GM12878 (cell line): ENCODE data around the gene PPP6R2.

Experiments
- BCLAF1 ChIP-seq: fragments of 450-650 bp; IDR thresholded peaks from 2 replicates; pipeline ENCODE4 v1.6.1; 2017; ENCODE audit warnings: antibody characterized with exemption, mild to moderate bottlenecking, moderate library complexity
- CBX5 ChIP-seq: sonication (generic); IDR thresholded peaks from 2 replicates; pipeline ENCODE4 v1.6.1; 2016; ENCODE audit warnings: low read depth, moderate library complexity, mild to moderate bottlenecking, inconsistent platforms
- EP300 ChIP-seq, 2 experiments: fragments of 150-350 bp in 1 of 2; IDR thresholded peaks; 2 replicates each; pipeline ENCODE4 v1.6.1; 2011 to 2012; ENCODE audit warnings: low read depth in 2 of 2, low read length in 2 of 2, borderline replicate concordance in 1 of 2, improper control_type of control experiment in 1 of 2, inconsistent platforms in 1 of 2; ENCODE audit not compliant: control insufficient read depth in 1 of 2
- RB1 ChIP-seq: fragments of 450-650 bp; formaldehyde crosslinking; IDR thresholded peaks from 2 replicates; pipeline ENCODE4 v1.6.1; 2017; ENCODE audit warnings: mild to moderate bottlenecking, borderline replicate concordance
- SP1 ChIP-seq: IDR thresholded peaks from one replicate; pipeline ENCODE4 v1.6.1; 2011; ENCODE audit warnings: low read depth, low read length
- TAF1 ChIP-seq: IDR thresholded peaks from 2 replicates; pipeline ENCODE4 v1.6.1; 2011; ENCODE audit warnings: mild to moderate bottlenecking, low read depth, low read length, borderline replicate concordance
- TCF12 ChIP-seq: IDR thresholded peaks from 2 replicates; pipeline ENCODE4 v1.6.1; 2011; ENCODE audit warnings: low read depth, mild to moderate bottlenecking, low read length
- TCF7 ChIP-seq: IDR thresholded peaks from 2 replicates; pipeline ENCODE4 v1.6.1; 2014; ENCODE audit warnings: antibody characterized with exemption, borderline replicate concordance
- TF ChIP-seq, protein P1 (sequence below): IDR thresholded peaks from 2 replicates; pipeline ENCODE4 v1.6.1; 2011; ENCODE audit warnings: mild to moderate bottlenecking, low read depth, low read length, moderate library complexity; ENCODE audit not compliant: insufficient replicate concordance
- TF ChIP-seq, protein P2 (sequence below), 3 experiments: IDR thresholded peaks in 2 of 3; conservative IDR thresholded peaks in 1 of 3; 2 replicates each; pipeline ENCODE4 v1.5.1; 2011; ENCODE audit warnings: low read depth in 3 of 3, low read length in 3 of 3, mild to moderate bottlenecking in 3 of 3, control low read depth in 2 of 3, moderate library complexity in 2 of 3, inconsistent platforms in 1 of 3, mixed read lengths in 1 of 3; ENCODE audit not compliant: control insufficient read depth in 2 of 3, insufficient read depth in 1 of 3; ENCODE audit errors: extremely low read depth in 1 of 3

- TF ChIP-seq BCLAF1 (no peak), TCF12 (no peak), SP1 (no peak), TCF7 (no peak), CBX5 (no peak), EP300 (IDR thresholded peaks at IDR 0.05; ENCODE audit: borderline replicate concordance in 1 of 2, control insufficient read depth in 1 of 2, low read depth in 2 of 2, low read length in 2 of 2) (no peak), TAF1 (no peak), RB1 (no peak)
- TF ChIP-seq, protein P1, sequence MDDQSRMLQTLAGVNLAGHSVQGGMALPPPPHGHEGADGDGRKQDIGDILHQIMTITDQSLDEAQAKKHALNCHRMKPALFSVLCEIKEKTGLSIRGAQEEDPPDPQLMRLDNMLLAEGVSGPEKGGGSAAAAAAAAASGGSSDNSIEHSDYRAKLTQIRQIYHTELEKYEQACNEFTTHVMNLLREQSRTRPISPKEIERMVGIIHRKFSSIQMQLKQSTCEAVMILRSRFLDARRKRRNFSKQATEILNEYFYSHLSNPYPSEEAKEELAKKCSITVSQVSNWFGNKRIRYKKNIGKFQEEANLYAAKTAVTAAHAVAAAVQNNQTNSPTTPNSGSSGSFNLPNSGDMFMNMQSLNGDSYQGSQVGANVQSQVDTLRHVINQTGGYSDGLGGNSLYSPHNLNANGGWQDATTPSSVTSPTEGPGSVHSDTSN, result no peak
- TF ChIP-seq, protein P2, sequence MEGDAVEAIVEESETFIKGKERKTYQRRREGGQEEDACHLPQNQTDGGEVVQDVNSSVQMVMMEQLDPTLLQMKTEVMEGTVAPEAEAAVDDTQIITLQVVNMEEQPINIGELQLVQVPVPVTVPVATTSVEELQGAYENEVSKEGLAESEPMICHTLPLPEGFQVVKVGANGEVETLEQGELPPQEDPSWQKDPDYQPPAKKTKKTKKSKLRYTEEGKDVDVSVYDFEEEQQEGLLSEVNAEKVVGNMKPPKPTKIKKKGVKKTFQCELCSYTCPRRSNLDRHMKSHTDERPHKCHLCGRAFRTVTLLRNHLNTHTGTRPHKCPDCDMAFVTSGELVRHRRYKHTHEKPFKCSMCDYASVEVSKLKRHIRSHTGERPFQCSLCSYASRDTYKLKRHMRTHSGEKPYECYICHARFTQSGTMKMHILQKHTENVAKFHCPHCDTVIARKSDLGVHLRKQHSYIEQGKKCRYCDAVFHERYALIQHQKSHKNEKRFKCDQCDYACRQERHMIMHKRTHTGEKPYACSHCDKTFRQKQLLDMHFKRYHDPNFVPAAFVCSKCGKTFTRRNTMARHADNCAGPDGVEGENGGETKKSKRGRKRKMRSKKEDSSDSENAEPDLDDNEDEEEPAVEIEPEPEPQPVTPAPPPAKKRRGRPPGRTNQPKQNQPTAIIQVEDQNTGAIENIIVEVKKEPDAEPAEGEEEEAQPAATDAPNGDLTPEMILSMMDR (IDR thresholded peaks at IDR 0.05 in 2 of 3, conservative IDR thresholded peaks at IDR 0.05 in 1 of 3; ENCODE audit: control insufficient read depth in 2 of 3, extremely low read depth in 1 of 3, insufficient read depth in 1 of 3, low read depth in 3 of 3, low read length in 3 of 3), result no peak
These were observed 14.6 kb downstream of the PPP6R2 start for GRCh38 chr22:50357756-50358155.
